WTC11 (cell line): ENCODE measurements around the gene YIF1A. TPM values are rescaled to one million over a fixed set of nuclear protein-coding genes. Genes with fewer than 3 reads are reported as not detected.
A peak's percentile ranks its signal among the peaks of the same experiment; 100 is the strongest.

ENCODE experiments used
- ATAC-seq: fragments of 200-7000 bp; cut with Tn5 transposase; 2 replicates; pipeline ENCODE4 v1.10.0; 2021; ENCODE audit warnings: mild to moderate bottlenecking, moderate library complexity
- CTCF ChIA-PET: fragments of 300-600 bp; sonication (Branson Sonifier 250); formaldehyde crosslinking; loops from one replicate; lab custom pipeline; 2021; ENCODE audit warnings: antibody characterized with exemption; lab: Charles Lee
- POLR2A ChIA-PET: fragments of 350-600 bp; sonication (Branson Sonifier 250); formaldehyde crosslinking; loops from one replicate; lab custom pipeline; 2021; ENCODE audit warnings: antibody characterized with exemption; lab: Charles Lee
- DNase-seq: peaks from one replicate; pipeline ENCODE4 v3.0.0; 2021; ENCODE audit warnings: low spot score
- H3K27ac Mint-ChIP-seq: 2 replicates; pipeline ENCODE4 v1.8.0; 2021; ENCODE audit warnings: mixed read lengths
- H3K27me3 Mint-ChIP-seq: 2 replicates; pipeline ENCODE4 v1.8.0; 2021; ENCODE audit warnings: low read depth, mild to moderate bottlenecking, moderate library complexity, mixed read lengths
- H3K36me3 Mint-ChIP-seq: 2 replicates; pipeline ENCODE4 v1.8.0; 2021; ENCODE audit warnings: mixed read lengths
- H3K4me1 Mint-ChIP-seq: 2 replicates; pipeline ENCODE4 v1.8.0; 2022; ENCODE audit warnings: mixed read lengths
- H3K4me3 Mint-ChIP-seq: 2 replicates; pipeline ENCODE4 v1.8.0; 2021; ENCODE audit warnings: mild to moderate bottlenecking, moderate library complexity, mixed read lengths
- H3K9me3 Mint-ChIP-seq: 2 replicates; pipeline ENCODE4 v1.8.0; 2021; ENCODE audit warnings: mixed read lengths
- GABPB1 ChIP-seq: sonication (generic); formaldehyde crosslinking; IDR thresholded peaks from 2 replicates; pipeline ENCODE4 v1.8.1; 2023; ENCODE audit warnings: mild to moderate bottlenecking, missing genetic modification reagents
- GRHL2 ChIP-seq: fragments of 250-450 bp; sonication (Bioruptor Pico); IDR thresholded peaks from 2 replicates; pipeline ENCODE4 v1.8.0; 2022; ENCODE audit warnings: mild to moderate bottlenecking, moderate library complexity; ENCODE audit not compliant: insufficient replicate concordance, severe bottlenecking
- GTF2I ChIP-seq: fragments of 250-450 bp; sonication (Bioruptor Pico); conservative IDR thresholded peaks from 2 replicates; pipeline ENCODE4 v1.4.0; 2021; ENCODE audit warnings: mild to moderate bottlenecking
- JAZF1 ChIP-seq: fragments of 250-450 bp; sonication (Bioruptor Pico); IDR thresholded peaks from 2 replicates; pipeline ENCODE4 v1.9.0; 2021; ENCODE audit warnings: moderate library complexity, mild to moderate bottlenecking, inconsistent platforms
- NR3C1 ChIP-seq: sonication (generic); formaldehyde crosslinking; conservative IDR thresholded peaks from 2 replicates; pipeline ENCODE4 v1.8.1; 2023; ENCODE audit warnings: low read depth, mild to moderate bottlenecking, missing genetic modification reagents
- OVOL2 ChIP-seq: fragments of 250-450 bp; sonication (Bioruptor Pico); IDR thresholded peaks from 2 replicates; pipeline ENCODE4 v1.9.0; 2021; ENCODE audit warnings: mild to moderate bottlenecking, borderline replicate concordance
- PRRX2 ChIP-seq: fragments of 250-450 bp; sonication (Bioruptor Pico); IDR thresholded peaks from 2 replicates; pipeline ENCODE4 v1.8.0; 2021; ENCODE audit warnings: mild to moderate bottlenecking
- ZNF232 ChIP-seq: sonication (generic); formaldehyde crosslinking; IDR thresholded peaks from 2 replicates; pipeline ENCODE4 v1.8.0; 2022; ENCODE audit warnings: mild to moderate bottlenecking, missing genetic modification reagents
- ZNF423 ChIP-seq: fragments of 250-450 bp; sonication (Bioruptor Pico); IDR thresholded peaks from 2 replicates; pipeline ENCODE4 v2.1.2; 2022; ENCODE audit warnings: mild to moderate bottlenecking, moderate library complexity
- total RNA-seq: library from RNA; stranded (reverse); gene quantifications from 3 replicates; pipeline ENCODE4 v1.2.3, GENCODE V29; 2021
- TF ChIP-seq, protein P1 (sequence below): sonication (generic); formaldehyde crosslinking; IDR thresholded peaks from 2 replicates; pipeline ENCODE4 v1.8.1; 2022; ENCODE audit warnings: missing genetic modification reagents, borderline replicate concordance
- TF ChIP-seq, protein P2 (sequence below): sonication (generic); formaldehyde crosslinking; IDR thresholded peaks from 2 replicates; pipeline ENCODE4 v1.8.1; 2023; ENCODE audit warnings: mild to moderate bottlenecking, missing genetic modification reagents
- TF ChIP-seq, protein P3 (sequence below): sonication (generic); formaldehyde crosslinking; IDR thresholded peaks from 2 replicates; pipeline ENCODE4 v1.8.0; 2023; ENCODE audit warnings: missing genetic modification reagents, mild to moderate bottlenecking, borderline replicate concordance

Gene YIF1A
- total RNA-seq, 1 experiment from 2014 or later, result 86.9 TPM

DNA sequence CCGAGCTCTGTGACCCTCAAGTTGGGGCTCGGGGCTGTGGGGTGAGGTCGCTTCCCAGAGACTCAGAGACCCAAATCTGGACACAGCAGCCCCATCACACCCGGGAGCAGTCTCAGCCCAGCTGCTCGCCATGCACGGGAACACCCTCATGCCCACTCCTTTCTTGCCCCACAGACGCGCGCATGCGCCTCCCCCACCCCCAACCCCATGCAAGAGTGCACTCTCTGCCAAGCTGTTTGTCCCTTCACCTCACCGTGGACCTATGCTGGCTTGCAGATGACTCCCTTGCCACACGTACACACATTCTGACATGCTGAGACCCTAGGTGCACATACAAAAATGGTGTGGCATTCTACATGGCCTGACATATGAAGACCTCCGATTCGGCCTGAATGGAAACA lies 28.4 kb upstream of the YIF1A start:
- TF ChIP-seq NR3C1 (CRISPR knock-in tag) (no peak; the same call in 1 of the 2 replicates), GTF2I (no peak), PRRX2 (no peak), ZNF232 (CRISPR knock-in tag) (no peak), OVOL2 (CRISPR knock-in tag) (no peak), GRHL2 (no peak), JAZF1 (no peak), GABPB1 (no peak)
- TF ChIP-seq, protein P1, sequence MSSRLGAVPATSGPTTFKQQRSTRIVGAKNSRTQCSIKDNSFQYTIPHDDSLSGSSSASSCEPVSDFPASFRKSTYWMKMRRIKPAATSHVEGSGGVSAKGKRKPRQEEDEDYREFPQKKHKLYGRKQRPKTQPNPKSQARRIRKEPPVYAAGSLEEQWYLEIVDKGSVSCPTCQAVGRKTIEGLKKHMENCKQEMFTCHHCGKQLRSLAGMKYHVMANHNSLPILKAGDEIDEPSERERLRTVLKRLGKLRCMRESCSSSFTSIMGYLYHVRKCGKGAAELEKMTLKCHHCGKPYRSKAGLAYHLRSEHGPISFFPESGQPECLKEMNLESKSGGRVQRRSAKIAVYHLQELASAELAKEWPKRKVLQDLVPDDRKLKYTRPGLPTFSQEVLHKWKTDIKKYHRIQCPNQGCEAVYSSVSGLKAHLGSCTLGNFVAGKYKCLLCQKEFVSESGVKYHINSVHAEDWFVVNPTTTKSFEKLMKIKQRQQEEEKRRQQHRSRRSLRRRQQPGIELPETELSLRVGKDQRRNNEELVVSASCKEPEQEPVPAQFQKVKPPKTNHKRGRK (CRISPR knock-in tag), result no peak
- TF ChIP-seq, protein P2, sequence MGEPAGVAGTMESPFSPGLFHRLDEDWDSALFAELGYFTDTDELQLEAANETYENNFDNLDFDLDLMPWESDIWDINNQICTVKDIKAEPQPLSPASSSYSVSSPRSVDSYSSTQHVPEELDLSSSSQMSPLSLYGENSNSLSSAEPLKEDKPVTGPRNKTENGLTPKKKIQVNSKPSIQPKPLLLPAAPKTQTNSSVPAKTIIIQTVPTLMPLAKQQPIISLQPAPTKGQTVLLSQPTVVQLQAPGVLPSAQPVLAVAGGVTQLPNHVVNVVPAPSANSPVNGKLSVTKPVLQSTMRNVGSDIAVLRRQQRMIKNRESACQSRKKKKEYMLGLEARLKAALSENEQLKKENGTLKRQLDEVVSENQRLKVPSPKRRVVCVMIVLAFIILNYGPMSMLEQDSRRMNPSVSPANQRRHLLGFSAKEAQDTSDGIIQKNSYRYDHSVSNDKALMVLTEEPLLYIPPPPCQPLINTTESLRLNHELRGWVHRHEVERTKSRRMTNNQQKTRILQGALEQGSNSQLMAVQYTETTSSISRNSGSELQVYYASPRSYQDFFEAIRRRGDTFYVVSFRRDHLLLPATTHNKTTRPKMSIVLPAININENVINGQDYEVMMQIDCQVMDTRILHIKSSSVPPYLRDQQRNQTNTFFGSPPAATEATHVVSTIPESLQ (CRISPR knock-in tag), result no peak
- peak overlapping the region; percentile 57 for H3K4me3 Mint-ChIP-seq
- ChIA-PET POLR2A (interaction anchor here (0.6 to 1.4 kb wide), 9 partner anchors 9 to 343 kb away, joined by 3 to 13 read pairs (median 4); partner anchors contain the start of genes SLC29A2 and YIF1A), CTCF (interaction anchor here (0.6 to 3.4 kb wide), 18 partner anchors 10 to 738 kb away, joined by 3 to 31 read pairs (median 5); partner anchors contain the start of genes B4GAT1, MRPL11, RAB1B and RIN1)
- ATAC-seq, result no peak
- H3K9me3 Mint-ChIP-seq, result peaks cover 20% of the 10 kb centered on the region
- H3K27me3 Mint-ChIP-seq, result peaks cover 22% of the 10 kb centered on the region
- DNase-seq, result no peak
- H3K27ac Mint-ChIP-seq, result peak overlapping the region; percentile 96
- H3K36me3 Mint-ChIP-seq, result peaks cover 20% of the 10 kb centered on the region
- H3K4me1 Mint-ChIP-seq, result peaks cover 26% of the 10 kb centered on the region

DNA sequence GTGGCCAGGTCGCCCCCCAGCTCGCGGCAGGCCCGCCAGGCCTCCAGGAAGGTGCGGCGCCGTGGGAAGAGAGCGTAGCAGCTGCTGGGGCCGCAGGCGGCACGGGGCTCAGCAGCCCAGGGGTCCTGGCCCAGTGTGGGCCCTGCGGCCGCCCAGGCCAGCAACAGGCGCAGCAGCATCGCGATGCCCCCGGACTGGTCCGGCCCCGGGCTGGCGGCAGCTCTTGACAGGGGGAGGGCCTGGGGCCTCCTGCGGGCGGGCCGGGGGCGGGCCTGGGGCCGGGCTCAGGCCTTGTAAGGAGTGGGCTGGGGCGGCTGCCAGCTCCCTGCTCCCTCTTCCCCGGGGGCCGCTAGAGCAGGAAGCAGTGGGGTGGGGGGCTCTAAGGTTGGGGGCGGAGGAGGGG lies 27.9 kb upstream of the YIF1A start, which contains the start of gene CD248:
CD248 (minus strand) TSS at position 196 of the 403 bp plus-strand sequence; CDS start at position 179, 17 bp downstream.
- ChIA-PET CTCF (interaction anchor here (0.5 to 3.4 kb wide), 19 partner anchors 10 to 362 kb away, joined by 3 to 31 read pairs (median 5); partner anchors contain the start of genes B4GAT1, MRPL11, RAB1B and RIN1), POLR2A (interaction anchor here (0.5 to 1.2 kb wide), 10 partner anchors 10 to 1939 kb away, joined by 3 to 13 read pairs (median 4); partner anchors contain the start of genes SLC29A2 and YIF1A)
- Mint-ChIP-seq H3K4me1 (peaks cover 26% of the 10 kb centered on the region), H3K9me3 (peaks cover 20% of the 10 kb centered on the region), H3K27me3 (peaks cover 22% of the 10 kb centered on the region), H3K4me3 (peak within 1 kb of the TSS; percentile 57), H3K36me3 (peaks cover 20% of the 10 kb centered on the region), H3K27ac (peak within 1 kb of the TSS; percentile 96)
- peak; percentile 59 for DNase-seq
- ATAC-seq, result peak; percentile 5
- peak; percentile 40; the same call in 1 of the 2 replicates for TF ChIP-seq ZNF423 (CRISPR knock-in tag)
- TF ChIP-seq, protein P3, sequence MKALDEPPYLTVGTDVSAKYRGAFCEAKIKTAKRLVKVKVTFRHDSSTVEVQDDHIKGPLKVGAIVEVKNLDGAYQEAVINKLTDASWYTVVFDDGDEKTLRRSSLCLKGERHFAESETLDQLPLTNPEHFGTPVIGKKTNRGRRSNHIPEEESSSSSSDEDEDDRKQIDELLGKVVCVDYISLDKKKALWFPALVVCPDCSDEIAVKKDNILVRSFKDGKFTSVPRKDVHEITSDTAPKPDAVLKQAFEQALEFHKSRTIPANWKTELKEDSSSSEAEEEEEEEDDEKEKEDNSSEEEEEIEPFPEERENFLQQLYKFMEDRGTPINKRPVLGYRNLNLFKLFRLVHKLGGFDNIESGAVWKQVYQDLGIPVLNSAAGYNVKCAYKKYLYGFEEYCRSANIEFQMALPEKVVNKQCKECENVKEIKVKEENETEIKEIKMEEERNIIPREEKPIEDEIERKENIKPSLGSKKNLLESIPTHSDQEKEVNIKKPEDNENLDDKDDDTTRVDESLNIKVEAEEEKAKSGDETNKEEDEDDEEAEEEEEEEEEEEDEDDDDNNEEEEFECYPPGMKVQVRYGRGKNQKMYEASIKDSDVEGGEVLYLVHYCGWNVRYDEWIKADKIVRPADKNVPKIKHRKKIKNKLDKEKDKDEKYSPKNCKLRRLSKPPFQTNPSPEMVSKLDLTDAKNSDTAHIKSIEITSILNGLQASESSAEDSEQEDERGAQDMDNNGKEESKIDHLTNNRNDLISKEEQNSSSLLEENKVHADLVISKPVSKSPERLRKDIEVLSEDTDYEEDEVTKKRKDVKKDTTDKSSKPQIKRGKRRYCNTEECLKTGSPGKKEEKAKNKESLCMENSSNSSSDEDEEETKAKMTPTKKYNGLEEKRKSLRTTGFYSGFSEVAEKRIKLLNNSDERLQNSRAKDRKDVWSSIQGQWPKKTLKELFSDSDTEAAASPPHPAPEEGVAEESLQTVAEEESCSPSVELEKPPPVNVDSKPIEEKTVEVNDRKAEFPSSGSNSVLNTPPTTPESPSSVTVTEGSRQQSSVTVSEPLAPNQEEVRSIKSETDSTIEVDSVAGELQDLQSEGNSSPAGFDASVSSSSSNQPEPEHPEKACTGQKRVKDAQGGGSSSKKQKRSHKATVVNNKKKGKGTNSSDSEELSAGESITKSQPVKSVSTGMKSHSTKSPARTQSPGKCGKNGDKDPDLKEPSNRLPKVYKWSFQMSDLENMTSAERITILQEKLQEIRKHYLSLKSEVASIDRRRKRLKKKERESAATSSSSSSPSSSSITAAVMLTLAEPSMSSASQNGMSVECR (CRISPR knock-in tag), result no peak
